GM13976 (cell line): ENCODE results near the gene RNU7-1.

ENCODE experiments used
- DNase-seq: peaks from one replicate; pipeline ENCODE4 v3.0.0; 2012; ENCODE audit warnings: low spot score
- in situ Hi-C: fragments of 300-500 bp; cut with MboI; formaldehyde crosslinking; loops from one replicate; pipeline ENCODE4 v1.12.0; 2022; ENCODE audit warnings: low sequenced_read_pairs, mixed read lengths, inconsistent platforms; ENCODE audit not compliant: unreplicated experiment
- TF ChIP-seq, protein P1 (sequence below): IDR thresholded peaks from 2 replicates; pipeline ENCODE4 v1.5.1; 2012; ENCODE audit warnings: borderline replicate concordance, mild to moderate bottlenecking; ENCODE audit not compliant: insufficient read depth; ENCODE audit errors: extremely low read depth, missing control alignments, control extremely low read depth

RNU7-1 gene

DNA sequence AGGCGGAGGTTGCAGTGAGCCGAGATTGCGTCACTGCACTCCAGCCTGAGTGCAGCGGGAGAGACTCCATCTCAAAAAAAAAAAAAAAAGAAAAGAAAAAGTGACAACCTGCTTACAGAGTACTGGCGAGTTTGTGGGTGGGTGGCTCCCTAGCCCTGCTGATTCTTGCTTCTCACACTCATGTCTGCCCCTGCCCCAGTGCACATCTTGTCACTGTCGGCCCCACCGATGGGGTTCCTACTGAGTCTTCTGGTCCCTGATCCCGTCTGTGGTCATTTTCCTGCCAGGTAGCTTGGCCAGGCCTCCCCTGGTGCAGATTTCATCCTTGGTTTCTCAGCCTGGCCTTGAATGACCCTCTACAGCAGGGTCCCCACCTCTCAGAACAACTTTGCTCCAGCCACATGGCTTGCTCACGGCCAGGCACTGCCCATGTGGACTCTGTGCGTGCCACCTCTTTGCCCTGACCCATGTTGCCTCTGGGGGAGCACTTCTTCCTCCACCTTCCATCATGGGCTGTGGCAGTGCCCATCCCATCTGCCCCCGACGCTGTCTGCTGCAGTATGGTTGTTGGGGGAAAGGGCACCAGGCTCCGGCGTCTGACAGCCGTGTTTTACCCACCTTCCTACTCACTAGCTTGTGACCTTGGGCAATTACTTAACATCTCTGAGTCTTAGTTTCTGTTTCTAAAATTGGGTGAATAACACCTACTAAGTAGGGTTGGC lies 5.4 kb downstream of the RNU7-1 start:
- TF ChIP-seq, protein P1, sequence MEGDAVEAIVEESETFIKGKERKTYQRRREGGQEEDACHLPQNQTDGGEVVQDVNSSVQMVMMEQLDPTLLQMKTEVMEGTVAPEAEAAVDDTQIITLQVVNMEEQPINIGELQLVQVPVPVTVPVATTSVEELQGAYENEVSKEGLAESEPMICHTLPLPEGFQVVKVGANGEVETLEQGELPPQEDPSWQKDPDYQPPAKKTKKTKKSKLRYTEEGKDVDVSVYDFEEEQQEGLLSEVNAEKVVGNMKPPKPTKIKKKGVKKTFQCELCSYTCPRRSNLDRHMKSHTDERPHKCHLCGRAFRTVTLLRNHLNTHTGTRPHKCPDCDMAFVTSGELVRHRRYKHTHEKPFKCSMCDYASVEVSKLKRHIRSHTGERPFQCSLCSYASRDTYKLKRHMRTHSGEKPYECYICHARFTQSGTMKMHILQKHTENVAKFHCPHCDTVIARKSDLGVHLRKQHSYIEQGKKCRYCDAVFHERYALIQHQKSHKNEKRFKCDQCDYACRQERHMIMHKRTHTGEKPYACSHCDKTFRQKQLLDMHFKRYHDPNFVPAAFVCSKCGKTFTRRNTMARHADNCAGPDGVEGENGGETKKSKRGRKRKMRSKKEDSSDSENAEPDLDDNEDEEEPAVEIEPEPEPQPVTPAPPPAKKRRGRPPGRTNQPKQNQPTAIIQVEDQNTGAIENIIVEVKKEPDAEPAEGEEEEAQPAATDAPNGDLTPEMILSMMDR: no peak
- in situ Hi-C loops: loop anchor here (25.0 kb wide), 1 partner anchor 163 kb away; the partner anchor contains the start of gene C1RL
- DNase-seq: no peak

DNA sequence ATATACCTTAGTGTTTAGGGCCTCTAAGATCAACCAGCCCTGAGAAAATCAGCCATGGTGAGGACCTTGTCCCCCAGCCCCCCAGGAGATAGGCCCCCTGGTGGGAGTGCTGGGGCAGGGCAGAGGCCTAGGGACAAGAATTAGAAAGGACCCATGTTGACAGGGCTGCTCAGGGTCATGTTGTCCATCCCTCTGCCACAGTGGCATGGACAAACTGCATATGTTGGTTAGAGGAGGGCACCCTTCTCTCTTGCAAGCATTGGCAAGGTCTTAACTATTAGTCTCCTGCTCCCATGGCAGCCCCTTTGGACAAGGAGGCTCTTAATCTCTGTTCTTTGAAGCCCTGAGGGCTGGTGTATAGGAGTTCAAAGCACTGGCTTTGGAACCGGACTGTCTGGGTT lies 6.8 kb downstream of the RNU7-1 start:
- in situ Hi-C loops: no loop called here
- TF ChIP-seq, protein P1: peak; percentile 41
- DNase-seq: peak; percentile 45

DNA sequence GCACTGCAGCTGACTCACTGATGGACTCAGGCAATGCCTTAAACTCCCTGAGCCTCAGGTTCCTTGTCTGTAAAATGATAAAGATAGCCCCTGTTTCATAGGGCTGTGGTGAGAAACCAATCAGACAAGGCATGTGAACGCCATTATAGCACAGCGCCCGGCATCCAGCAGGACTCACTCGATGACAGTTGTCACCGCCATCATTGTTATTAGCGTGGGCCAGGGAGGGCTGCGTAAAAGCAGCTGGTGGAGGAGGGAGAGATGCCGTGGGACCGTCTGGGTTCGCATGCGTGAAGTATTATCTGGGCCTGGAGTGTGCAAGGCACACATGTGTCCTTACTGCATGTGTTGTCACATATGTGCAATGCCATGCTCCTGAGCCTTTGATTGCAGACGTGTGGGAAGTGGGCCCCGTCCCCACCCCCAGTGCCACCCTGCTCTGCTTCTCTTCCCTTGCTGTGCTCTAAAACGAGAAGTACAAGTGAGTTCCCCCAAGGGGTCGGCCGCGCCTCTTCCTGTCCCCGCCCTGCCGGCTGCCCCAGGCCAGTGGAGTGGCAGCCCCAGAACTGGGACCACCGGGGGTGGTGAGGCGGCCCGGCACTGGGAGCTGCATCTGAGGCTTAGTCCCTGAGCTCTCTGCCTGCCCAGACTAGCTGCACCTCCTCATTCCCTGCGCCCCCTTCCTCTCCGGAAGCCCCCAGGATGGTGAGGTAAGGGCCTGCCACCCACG lies 7.4 kb downstream of the RNU7-1 start, which contains the start of gene PTPN6:
TSS of gene PTPN6 (plus strand) at position 546 of the 730 bp plus-strand sequence. CDS start at position 703, 157 bp downstream.
- peak; percentile 71 for DNase-seq
- in situ Hi-C loops: no loop called here
- TF ChIP-seq, protein P1: no peak

DNA sequence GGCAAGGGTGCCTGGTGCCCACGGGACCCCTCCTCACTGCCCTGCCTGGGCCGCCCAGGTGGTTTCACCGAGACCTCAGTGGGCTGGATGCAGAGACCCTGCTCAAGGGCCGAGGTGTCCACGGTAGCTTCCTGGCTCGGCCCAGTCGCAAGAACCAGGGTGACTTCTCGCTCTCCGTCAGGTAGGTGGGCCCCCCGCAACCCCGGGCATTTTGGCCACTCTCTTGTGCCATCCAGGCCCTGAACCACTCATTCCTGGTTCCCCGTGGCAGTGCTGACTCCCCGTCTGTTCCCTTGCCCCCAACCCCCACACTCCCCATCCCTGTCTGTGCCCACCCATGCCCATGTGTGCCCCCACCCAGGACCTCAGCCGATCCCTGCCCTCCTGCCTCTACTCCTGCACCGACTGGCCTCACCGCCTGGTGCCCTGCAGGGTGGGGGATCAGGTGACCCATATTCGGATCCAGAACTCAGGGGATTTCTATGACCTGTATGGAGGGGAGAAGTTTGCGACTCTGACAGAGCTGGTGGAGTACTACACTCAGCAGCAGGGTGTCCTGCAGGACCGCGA lies 8.0 kb downstream of the RNU7-1 start:
- in situ Hi-C loops: no loop called here
- peak; percentile 28 for DNase-seq
- TF ChIP-seq, protein P1: no peak

DNA sequence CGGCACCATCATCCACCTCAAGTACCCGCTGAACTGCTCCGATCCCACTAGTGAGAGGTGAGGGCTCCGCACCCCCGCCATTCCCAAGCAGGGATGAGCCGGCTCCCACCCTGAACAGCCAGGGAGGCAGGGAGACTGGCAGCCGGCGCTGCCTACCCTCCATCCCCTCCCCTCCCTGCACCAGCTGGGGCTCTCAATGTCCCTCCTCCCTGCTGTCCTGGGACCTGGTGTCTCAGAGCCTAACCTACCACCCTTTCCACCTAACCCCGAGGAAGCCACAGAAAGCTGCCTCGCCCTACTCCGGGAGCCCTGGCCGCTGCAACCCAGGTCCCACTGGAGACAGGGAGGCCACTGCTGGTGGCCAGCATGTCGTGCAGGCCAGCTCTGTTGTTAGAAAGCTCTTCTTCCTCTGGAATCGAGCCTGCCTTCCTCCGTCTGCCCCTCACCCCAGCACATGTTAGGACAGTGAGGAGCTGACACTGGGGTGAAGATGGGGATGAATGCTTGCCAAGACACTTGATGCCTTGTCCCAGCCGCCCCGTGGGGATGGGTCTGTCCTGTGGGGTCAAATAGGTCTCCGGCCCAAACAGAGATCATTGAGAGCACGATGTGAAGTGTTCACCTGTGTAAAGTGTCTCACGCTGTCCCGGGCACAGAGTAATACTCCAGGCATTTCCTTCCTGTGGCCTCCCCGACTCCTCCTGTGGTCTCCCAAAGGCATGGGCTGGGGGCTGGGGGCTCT lies 8.7 kb downstream of the RNU7-1 start:
- in situ Hi-C loops: no loop called here
- no peak for DNase-seq
- TF ChIP-seq, protein P1: no peak

DNA sequence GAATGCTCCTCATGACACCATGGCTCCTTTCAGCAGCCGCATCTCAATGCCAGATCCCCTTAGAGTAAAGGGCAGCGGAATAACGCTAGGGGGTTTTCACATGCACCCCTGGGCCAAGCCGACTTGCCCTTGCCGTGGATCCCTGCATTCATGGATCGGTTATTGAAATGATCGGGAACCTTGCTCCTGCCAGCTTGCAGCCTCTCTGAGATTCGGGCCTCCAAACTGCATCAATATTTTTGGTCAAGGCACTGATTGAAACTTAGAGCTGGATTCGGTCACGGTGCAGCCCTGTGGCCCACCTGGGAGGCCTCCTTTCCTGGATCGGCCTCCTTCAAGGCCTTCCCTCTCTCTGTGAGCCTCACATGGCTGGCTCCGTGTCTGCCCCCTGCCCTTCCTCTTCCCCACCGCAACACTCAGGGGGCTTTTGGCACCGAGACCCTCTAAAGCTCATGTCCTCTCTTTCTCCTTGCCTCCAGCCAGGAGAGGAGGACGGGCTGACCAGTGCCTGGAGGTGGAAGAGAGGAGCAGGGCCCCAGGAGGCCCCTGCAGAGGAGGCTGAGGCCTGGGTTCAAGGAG lies 9.3 kb downstream of the RNU7-1 start:
- in situ Hi-C loops: no loop called here
- no peak for DNase-seq
- TF ChIP-seq, protein P1: no peak
